GM19468 (cell line): ENCODE measurements around the gene SCN4A.
"Not testable (repeated sequence)": the region's sequence is repeated elsewhere in the genome, so short reads cannot be mapped to it uniquely, and the experiment has no call there.

Experiments used
- ATAC-seq: cut with Tn5 transposase; IDR thresholded peaks from one replicate; pipeline ENCODE4 v1.9.1; 2021; ENCODE audit warnings: mild to moderate bottlenecking, moderate library complexity, moderate number of reproducible peaks; ENCODE audit not compliant: unreplicated experiment; ENCODE audit errors: extremely low read depth

SCN4A gene

DNA sequence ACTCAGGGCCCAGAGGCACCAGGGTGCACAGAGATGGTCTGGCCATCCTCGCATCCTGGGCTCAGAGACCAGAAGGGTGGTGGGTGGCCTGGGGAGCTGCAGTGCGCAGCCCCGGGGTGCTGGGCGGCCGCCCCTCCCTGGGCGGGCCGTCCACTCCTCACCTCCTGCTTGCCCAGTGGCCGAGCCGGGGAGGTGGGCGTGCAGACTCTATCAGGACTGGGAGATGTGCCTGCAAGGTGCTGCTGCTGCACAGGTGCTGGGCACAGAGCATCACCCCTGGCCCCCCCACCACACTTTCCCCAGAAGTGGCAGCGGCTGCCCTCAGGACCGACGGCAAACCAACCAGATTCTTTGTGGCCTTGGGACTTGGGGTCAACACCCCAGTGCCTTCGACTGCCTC, at the start of gene SCN4A:
Gene SCN4A, minus strand, starts transcription at position 123 of the 400 bp plus-strand sequence. Its CDS starts 77 bp downstream, at position 46.
- no peak for ATAC-seq

DNA sequence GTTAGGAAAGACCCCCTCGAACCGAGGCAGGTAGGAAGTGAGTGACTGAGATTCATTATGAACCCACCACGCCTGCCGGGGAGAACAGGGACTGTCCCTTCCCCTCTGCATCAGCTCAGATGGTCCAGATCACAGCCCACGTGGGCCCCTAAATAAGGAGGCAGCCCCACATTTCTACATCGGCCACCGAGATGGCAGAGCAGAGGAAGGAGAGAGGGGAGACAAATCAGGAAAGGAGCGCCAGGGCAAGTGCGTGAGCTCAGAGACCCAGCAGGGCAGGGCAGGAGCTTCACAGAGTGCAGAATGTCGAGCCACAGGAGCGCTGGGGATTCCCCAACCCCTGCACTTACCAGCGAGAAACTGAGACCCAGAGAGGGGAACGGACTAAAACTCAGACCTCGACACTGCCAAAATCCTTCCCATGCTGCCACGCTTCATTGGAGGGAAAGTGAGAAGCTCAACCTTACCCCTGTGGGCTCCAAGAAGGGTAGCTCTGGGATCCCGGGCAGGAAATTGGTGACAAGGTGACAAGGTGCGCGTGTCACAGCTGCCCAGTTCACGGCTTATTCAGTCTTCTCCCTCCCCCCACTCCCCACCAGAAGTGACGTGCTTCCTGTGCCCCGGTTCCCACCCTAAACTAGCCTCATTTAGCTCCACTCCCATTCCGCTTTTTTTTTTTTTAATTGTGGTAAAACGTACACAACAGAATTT, 47.5 kb upstream of the SCN4A start, which contains the start of gene ICAM2:
Gene ICAM2, minus strand, starts transcription at position 578 of the 711 bp plus-strand sequence. CDS start 13,942 bp downstream, outside the sequence.
- no peak for ATAC-seq

DNA sequence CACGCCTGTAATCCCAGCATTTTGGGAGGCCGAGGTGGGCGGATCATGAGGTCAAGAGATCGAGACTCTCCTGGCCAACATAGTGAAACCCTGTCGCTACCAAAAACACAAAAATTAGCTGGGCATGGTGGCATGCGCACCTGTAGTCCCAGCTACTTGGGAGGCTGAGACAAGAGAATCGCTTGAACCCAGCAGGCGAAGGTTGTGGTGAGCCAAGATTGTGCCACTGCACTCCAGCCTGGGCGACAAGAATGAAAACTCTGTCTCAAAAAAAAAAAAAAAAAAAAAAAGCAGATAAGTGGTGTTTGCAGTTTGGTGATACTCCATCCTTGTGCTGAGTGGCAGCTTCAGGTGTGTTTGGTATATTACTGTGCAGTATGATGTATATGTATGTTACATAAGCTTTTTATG, 46.8 kb upstream of the SCN4A start:
- not testable (repeated sequence) for ATAC-seq

DNA sequence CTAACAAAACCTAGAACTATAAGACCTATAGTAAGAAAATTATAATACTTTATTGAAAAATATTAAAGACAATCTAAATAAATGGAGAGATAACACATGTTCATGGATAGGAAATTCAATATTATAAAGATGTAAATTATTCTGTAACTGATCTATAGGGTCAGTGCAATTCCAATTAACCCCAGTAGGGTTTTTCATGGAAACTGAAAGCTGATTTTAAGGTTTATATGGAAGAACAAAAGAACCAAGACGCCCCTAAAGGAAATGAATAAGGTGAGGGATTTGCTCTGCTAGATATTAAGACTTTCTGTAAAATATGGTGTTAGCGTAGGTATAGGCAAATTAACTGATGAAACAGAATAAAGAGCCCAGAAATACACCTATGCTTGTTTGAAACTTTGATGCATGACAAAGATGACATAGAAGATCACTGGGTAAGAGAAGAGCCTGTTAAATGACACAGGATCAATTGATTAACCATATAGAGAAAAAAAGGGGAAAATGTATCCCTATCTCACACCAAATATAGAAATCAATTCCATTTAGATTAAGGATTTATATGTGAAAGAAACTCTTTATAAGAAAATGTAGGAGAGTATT, 44.8 kb upstream of the SCN4A start:
- no peak for ATAC-seq

DNA sequence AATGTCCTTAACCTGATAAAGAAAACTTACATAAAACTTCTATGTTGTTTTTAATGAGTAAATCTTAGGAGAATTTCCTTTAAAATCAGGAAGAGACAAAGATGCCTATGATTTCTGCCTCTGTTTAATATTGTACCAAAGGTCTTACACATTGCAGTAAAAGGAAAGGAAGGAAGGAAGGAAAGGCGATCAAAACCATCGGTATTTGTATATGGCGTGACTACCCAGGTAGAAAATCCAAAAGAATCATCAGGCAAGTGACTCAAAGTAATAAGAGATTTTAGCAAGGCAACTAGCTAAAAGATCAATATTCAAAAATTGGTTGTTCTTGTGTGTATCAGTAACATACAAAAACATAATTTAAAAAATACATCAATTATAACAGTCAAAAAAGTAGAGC, 44.3 kb upstream of the SCN4A start:
- no peak for ATAC-seq

DNA sequence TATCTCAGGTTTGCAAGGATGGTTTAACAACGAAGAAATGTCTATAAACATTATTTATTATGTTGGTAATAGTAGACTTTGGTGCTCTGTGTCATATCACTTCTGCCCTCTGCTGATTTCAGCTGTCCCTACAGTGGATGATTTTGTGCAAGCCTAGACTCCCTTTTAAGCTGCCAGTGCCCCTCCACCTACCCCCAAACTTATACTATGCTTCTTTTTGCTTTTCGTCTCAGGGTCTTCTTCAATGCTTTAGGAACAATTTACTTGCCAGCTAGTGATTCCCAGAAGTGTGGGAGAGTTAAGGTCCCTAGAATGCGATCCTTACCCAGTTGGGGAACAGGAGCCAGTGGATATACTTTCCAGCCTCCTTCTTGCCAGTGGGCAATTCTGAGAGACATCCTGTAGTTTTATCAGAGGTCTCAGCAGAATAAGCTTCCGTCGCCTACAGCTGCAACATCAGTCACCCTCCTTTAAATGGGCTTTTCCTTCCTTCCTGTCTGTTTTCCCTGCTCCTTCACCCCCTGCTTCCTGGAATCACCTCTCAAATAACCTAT, 43.6 kb upstream of the SCN4A start:
- no peak for ATAC-seq

DNA sequence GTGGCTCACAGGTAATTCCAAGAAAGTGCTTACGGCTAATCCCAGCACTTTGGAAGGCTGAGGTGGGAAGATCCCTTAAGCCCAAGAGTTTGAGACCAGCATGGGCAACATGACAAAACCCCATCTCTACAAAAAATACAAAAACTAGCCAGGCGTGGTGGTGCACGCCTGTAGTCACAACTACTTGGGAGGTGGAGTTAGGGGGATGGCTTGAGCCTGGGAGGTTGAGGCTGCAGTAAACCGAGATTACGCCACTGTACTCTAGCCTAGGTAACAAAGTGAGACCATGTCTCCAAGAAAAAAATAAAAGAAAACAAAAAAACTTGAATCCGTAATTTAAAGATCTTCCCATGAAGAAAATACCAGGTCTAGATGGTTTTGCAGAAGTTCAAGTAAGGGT, 42.7 kb upstream of the SCN4A start:
- no peak for ATAC-seq

DNA sequence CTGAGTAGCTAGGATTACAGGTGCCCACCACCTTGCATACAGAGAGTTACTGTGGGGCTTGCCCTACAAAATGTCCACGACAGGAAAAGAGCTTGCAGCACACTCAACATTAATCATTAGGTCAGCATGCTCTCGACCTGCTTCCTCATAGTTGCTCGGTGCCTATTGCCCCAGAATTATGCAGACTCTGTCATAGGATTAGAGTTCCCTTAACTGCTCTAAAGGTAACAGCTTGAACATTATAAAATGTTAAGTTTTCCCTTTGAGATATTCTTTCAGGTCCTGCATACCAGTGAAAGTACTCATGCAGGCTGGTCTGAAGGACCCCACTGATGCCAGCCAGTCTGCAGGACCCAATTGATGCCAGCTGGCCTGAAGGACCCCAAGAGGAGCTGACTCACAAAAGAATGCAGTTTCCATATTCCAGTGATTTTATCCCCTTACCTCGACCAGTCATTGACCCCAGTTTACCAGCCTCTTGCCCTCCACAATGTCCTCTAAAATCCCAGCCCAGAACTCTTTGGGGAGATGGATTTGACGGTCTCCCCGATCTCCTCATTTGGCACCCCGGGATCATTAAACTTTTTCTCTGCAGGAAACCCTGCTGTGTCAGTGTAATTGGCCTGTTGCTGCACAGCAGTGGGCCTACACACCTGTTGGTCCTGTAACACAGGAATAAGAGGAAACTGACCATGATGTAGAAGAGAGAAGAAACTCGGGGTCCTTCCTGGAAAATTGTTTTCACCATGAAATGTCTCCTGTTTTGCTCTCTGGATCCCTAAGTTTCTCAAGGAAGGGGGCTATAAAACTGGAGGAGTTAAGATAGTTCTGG, 37.1 kb upstream of the SCN4A start:
- no peak for ATAC-seq

DNA sequence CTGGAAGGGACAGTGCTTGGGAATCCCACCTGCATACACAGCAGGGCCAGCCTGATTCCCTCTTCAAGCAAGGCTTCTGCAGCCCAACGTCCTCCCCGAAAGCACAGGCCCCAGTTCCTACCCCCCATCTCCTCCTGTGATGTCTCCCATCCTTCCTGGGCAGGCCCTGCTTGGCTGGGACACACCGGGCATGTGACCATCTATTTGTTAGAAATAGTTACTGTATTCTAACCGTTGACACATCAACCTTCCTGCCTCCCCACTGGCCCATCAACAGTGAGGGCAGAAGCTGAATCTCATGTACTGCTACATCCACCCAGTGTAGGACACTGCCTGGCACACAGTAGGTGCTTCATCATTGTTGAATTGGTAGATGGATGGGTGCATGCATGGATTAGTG, 36.1 kb upstream of the SCN4A start:
- ATAC-seq: no peak

DNA sequence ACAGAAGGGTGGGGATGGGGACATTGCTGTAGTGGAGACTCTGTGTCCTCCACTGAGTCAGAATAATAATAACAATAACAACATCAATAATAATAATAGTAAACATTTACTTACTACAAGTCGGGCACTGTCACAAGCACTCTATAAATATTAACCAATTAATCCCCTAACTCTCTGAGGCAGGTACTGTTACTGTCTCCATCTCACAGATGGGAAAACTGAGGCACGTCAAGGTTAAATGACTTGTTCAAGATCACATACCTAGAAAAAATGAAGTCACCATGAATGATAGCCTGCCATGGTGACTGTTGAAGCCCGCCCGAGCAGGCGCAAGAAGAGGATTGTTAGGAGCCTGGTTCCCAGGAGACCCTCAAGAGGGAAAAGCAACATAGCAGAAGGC, 35.6 kb upstream of the SCN4A start:
- ATAC-seq: no peak

DNA sequence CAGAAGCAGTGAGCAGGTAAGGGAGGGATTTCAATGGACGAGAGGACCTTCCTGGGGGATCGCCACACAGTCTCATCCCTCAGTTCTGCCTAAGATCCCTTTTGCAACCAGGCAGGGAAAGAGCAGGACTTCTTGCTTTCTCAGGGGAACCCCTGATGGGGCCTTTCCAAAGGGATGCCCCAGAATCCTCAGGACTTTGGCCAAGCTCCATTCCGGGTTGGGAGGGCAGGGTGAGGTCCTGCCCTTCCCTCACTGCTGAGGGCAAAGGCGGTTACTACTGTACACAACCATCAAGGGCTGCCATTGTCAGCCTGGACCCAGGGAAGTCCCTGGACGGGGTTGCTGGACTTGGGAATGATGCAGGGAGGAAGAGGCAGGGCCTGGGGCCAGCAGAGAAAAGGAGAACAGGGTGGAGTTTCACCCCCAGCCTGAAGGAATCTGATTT, 35.1 kb upstream of the SCN4A start:
- ATAC-seq: no peak

DNA sequence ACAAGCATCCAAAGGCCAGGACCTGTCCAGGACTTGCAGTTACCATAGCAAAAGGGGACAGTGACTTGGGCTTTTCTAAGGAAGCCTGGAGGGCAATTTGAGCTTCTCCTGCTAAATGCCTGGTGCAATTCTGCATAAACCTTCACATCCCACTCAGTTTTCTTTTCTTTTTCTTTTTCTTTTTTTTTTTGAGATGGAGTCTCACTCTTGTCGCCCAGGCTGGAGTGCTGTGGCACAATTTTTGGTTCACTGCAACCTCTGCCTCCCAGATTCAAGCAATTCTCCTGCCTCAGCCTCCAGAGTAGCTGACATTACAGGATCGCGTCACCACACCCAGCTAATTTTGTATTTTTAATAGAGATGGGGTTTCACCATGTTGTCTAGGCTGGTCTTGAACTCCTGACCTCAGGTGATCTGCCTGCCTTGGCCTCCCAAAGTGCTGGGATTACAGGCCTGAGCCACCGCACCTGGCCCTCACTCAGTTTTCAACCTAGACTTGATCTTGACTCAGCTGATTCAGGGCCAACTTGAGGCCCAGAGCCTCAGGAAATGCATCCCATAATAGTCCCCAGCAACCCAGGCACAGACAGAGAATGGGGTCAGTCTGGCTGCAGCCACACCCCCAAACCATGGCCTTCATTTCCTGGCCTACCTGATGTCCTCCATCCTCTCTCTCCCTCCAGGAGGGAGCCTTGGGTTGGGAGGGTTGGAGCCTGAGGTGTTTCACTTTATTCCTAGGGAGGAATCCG, 34.5 kb upstream of the SCN4A start:
- ATAC-seq: not testable (repeated sequence)

DNA sequence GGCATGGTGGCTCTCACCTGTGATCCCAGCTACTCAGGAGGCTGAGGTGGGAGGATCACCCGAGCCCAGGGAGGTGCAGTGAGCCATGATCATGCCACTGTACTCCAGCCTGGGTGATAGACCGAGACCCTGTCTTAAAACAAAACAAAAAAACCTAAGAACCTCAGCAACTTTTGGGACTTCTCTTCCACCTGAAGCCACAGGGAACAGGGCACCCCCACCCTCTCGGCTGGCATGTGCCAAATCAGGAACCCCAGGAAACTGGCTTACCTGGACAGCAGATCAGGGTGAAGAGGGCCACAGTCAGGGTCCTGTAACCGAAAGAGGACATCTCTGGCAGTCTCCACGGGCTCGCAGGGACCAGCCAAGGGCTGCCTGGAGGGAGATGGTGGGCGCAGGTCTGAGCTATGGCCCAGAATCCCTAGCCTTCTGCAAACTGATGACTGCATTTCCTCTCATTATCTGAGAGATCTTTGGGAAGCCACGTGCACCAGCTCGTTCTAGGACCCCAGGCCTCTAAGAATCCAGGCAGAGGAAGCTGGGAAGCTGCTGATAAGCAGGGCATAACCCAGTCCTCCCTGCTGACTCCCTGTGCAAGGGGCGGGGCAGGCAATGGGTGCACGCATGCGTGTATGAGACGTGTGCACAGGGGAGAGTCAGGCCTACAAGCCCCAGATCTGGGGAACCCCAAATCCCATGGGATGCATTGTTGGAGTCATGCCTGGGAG, 33.8 kb upstream of the SCN4A start:
- ATAC-seq: no peak

DNA sequence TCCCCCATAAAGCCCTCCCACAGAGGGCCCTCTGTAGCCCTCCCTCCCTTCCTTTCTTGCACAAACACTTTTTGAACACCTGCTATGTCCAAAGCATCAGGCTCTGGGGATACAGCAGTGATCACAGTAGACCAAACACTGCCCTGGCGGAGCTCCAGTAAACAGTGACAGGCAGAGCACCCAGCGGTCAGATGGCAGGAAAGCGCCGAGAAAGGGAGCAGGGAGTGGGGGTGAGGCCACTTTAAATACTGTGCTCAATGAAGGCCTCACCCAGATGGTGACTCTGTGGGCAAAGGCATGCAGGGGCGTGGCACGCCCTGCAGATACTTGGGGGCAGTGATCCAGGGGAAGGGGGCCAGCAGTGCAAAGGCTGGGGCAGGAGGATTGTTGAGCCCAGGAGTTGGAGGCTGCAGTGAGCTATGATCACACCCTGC, 33.0 kb upstream of the SCN4A start:
- no peak for ATAC-seq

DNA sequence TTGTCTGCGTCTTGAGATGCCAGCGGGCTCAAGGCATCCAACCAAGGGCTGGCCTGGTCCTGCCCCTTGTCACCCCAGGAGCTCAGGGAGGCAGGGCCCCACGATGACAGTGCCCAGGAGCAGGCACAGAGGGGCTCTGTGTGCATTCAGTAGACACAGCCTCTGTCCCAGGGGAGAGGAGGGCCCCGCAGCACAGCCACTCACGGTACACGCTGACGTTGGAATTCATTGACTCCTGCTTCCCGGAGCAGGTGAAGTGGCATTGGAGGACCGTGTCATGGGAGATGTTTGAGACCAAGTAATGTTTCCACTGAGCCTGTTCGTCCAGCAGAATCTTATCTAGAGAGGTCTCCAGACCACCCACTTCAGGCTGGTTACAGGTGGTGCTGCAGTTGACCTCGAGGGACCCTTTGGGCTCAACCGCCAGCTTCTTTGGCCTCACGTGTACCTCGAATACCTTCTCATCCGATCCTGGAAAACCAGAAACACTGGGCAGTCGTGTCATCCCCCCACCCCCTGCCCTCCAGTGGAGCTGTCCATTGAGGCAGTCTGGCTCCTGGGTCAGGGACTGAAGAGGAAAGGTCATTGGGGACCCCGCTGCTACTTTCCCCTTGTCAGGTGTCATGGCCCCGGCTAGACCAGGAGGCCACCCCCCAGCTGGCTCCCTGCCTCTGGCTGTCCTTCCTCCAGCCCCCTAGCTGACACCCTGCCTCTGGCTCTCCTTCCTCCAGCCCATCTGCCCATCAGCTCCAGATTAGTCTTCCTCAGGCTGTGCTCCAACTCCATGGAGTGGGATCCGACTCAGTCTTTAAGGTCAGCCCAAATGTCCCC, 32.4 kb upstream of the SCN4A start:
- no peak for ATAC-seq

DNA sequence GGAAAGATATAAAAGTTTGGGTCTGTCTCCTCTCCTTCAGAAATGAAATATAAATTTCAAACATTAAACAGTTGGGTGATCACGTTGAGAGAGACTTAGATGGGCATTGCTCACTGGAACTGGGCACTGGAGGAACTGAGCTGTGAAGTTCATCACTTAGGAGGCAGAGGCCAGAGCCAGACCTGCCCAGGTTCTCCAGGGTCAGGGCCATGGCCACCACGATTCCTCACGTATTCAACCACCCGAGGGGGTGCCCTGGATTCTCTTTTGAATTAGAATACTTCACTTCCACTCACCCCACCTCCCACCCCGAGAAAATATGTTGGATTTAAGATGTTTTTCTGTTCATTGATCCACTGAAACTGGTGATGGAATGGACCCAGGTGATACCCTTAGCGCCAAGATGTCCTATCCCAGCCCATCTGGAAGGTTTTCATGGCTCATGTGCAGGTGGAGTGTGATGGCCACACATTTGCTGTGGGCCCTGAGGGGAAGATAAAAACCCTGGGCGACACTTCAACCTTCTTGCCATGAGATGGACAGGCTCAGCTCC, 31.6 kb upstream of the SCN4A start:
- ATAC-seq: no peak

DNA sequence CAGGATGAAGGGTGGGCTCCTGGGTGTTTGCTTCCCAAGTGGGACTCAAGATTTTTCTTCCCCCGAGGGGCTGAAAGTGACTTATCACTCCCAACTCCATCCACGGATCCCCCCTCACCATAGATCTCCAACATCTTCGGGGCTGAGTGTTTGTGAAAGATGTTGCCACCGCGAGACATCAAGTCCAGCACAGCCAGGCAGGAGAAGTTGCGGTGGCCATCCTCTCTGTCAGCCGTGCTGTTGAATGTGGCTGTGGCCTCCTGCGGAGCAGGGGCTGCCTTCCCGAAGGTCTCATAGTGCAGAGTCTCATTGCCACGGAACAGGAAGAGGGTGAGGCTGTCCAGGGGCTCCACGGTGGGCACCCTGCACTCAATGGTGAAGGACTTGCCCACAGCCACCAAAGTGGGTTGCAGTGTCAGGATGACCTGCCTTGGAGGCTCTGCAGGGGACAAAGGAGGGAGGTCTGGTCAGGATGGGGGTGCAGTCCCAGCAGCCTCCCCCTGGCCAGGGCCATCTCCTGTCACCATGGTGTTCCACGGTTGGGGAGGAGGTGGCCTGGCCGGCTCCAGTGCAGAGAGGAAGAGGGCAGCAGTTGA, 30.9 kb upstream of the SCN4A start:
- ATAC-seq: no peak
